Measurements from ENCODE around the gene APOC1. TPM values are rescaled to one million over a fixed set of nuclear protein-coding genes. Genes with fewer than 3 reads are reported as not detected.
A peak's percentile ranks its signal among the peaks of the same experiment; 100 is the strongest.

Gene APOC1
- 1.3 and 2.6 TPM in 2 replicates for total RNA-seq

GRCh38 chr19:44914433-44915206 is at the start of gene APOC1:
TSS of gene APOC1 (plus strand) at chr19:44914608. CDS start at chr19:44914892, 284 bp downstream.
- DNase-seq (ENCODE audit: low read depth), result peak; percentile 87
- peak within 1 kb of the TSS; percentile 68 for H3K4me3 ChIP-seq (ENCODE audit: low read depth, low read length)

GRCh38 chr19:44865196-44865767 is 49.1 kb upstream of the APOC1 start:
- no peak for TF ChIP-seq CTCF (IDR thresholded peaks at IDR 0.05; ENCODE audit: insufficient read depth, low read depth, low read length)
- no peak for DNase-seq (ENCODE audit: low read depth)
- no peak overlapping the region for H3K4me3 ChIP-seq (ENCODE audit: low read depth, low read length)

- DNase-seq (ENCODE audit: low read depth), result no peak
- no peak for TF ChIP-seq CTCF (IDR thresholded peaks at IDR 0.05; ENCODE audit: insufficient read depth, low read depth, low read length)
- H3K4me3 ChIP-seq (ENCODE audit: low read depth, low read length), result no peak overlapping the region
Observed at GRCh38 chr19:44866664-44867063, 47.7 kb upstream of the APOC1 start.

- DNase-seq (ENCODE audit: low read depth), result no peak
- no peak overlapping the region for H3K4me3 ChIP-seq (ENCODE audit: low read depth, low read length)
- TF ChIP-seq CTCF (IDR thresholded peaks at IDR 0.05; ENCODE audit: insufficient read depth, low read depth, low read length), result no peak
Observed at GRCh38 chr19:44867578-44867977, 46.8 kb upstream of the APOC1 start.

GRCh38 chr19:44869733-44870470 is 44.5 kb upstream of the APOC1 start:
- no peak overlapping the region for H3K4me3 ChIP-seq (ENCODE audit: low read depth, low read length)
- DNase-seq (ENCODE audit: low read depth), result peak; percentile 63
- no peak for TF ChIP-seq CTCF (IDR thresholded peaks at IDR 0.05; ENCODE audit: insufficient read depth, low read depth, low read length)

GRCh38 chr19:44871809-44872208 is 42.6 kb upstream of the APOC1 start:
- no peak overlapping the region for H3K4me3 ChIP-seq (ENCODE audit: low read depth, low read length)
- no peak for TF ChIP-seq CTCF (IDR thresholded peaks at IDR 0.05; ENCODE audit: insufficient read depth, low read depth, low read length)
- no peak for DNase-seq (ENCODE audit: low read depth)

GRCh38 chr19:44872661-44873060 is 41.7 kb upstream of the APOC1 start:
- TF ChIP-seq CTCF (IDR thresholded peaks at IDR 0.05; ENCODE audit: insufficient read depth, low read depth, low read length), result no peak
- DNase-seq (ENCODE audit: low read depth), result no peak
- H3K4me3 ChIP-seq (ENCODE audit: low read depth, low read length), result no peak overlapping the region

All from fibroblast of villous mesenchyme (primary cell).